Adipocyte (in vitro differentiated cells): Measurements from ENCODE around the gene ALPP.
"Not testable (repeated sequence)": the region's sequence is repeated elsewhere in the genome, so short reads cannot be mapped to it uniquely, and the experiment has no call there.

Experiments used
- DNase-seq: peaks from one replicate; pipeline ENCODE4 v3.0.0-alpha.2; 2015; ENCODE audit warnings: low read depth
- H3K27me3 ChIP-seq: replicated peaks from 2 replicates; pipeline ENCODE4 v1.7.0; 2013; ENCODE audit warnings: mild to moderate bottlenecking, low read length, moderate library complexity; ENCODE audit not compliant: control insufficient read depth, insufficient read depth
- H3K36me3 ChIP-seq: 2 replicates; pipeline ENCODE4 v1.7.0; 2013; ENCODE audit warnings: low read length, mild to moderate bottlenecking, moderate library complexity; ENCODE audit not compliant: control insufficient read depth, insufficient read depth, severe bottlenecking
- H3K4me1 ChIP-seq: 2 replicates; pipeline ENCODE4 v1.7.0; 2013; ENCODE audit warnings: mild to moderate bottlenecking, low read length, moderate library complexity; ENCODE audit not compliant: control insufficient read depth, insufficient read depth
- H3K4me3 ChIP-seq: 2 replicates; pipeline ENCODE4 v1.7.0; 2013; ENCODE audit warnings: mild to moderate bottlenecking, low read length, moderate library complexity
- H3K9ac ChIP-seq: 2 replicates; pipeline ENCODE4 v1.7.0; 2013; ENCODE audit warnings: mild to moderate bottlenecking, low read length, moderate library complexity
- H3K9me3 ChIP-seq: 2 replicates; pipeline ENCODE4 v1.7.0; 2013; ENCODE audit warnings: mild to moderate bottlenecking, low read length, moderate library complexity; ENCODE audit not compliant: control insufficient read depth

ALPP gene

DNA sequence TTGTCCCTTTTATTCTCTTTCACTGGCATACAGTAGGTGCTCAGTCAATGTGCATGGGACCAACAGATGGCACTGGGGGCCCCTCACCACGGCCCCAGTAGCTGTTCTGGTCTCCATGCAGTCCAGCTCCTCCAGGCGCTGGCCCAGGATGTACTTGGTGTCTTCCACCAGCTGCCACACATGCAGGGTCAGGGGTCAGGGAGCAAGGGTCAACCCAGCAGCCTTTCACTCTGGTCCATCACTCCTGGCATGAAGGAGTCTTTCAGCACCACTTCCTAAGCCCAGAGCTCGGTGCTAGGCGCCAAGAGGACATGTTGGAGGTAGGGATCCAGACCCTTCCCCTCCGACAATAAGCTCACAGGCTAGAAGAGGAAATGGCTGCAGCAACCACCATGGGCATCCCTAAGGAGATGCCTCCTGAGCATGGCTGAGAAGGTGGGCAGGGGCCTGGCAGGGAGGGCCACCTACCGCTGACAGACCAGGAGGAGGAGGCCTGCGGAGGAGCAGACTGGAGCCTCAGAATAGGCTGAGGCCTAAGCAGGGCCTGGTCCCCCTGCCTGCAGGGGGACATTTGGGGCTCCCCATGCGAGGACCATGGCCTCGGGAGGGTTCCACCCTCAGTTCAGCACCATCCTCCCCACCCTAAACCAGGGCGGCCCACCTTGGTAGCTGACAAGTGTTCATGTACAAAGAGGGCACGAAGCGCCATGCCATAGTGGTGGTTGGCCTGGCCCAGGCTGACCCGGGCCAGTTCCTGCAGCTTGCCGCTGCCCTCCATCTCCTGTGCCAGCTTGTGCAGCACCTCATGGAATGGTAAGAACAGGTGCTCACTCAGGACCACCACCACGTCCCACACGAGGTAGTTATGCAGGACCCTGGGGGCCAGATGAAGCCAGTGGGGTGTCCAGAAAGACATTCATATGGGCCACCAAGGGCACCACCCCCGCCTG, 38.2 kb downstream of the ALPP start:
- no peak for DNase-seq
- no peaks in the 10 kb centered on the region for H3K4me1 ChIP-seq
- peaks cover 2% of the 10 kb centered on the region for H3K9me3 ChIP-seq
- no peaks in the 10 kb centered on the region for H3K36me3 ChIP-seq
- no peak overlapping the region for H3K4me3 ChIP-seq
- H3K9ac ChIP-seq: no peak overlapping the region
- H3K27me3 ChIP-seq: peaks cover 62% of the 10 kb centered on the region

- Histone ChIP-seq H3K9ac (no peak overlapping the region), H3K4me1 (no peaks in the 10 kb centered on the region), H3K4me3 (no peak overlapping the region), H3K27me3 (peaks cover 62% of the 10 kb centered on the region), H3K36me3 (no peaks in the 10 kb centered on the region), H3K9me3 (peaks cover 7% of the 10 kb centered on the region)
- DNase-seq: no peak
These were observed 38.9 kb downstream of the ALPP start for GRCh38 chr2:232417489-232417888.

DNA sequence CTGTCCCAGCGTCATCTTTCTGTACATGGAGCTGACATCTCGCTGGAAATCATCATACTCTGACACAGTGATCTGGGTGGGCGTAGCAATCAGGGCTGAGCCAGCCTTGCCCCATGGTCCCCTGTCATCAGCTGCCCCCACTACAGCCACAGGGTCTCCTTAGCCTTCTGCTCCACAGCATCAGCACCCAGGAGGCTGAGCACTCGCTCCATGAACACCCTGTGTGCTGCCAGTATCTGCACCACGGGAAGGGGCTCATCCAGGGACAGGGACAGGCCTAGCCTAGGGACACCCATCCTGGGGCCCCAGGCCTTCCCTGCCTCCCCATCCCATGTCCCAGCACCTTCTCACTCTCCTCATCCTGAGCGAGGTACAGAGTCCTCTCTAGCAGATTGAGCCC, 39.5 kb downstream of the ALPP start:
- H3K4me1 ChIP-seq: no peaks in the 10 kb centered on the region
- no peak overlapping the region for H3K9ac ChIP-seq
- no peak overlapping the region for H3K4me3 ChIP-seq
- H3K9me3 ChIP-seq: peaks cover 11% of the 10 kb centered on the region
- DNase-seq: no peak
- H3K36me3 ChIP-seq: no peaks in the 10 kb centered on the region
- H3K27me3 ChIP-seq: peaks cover 61% of the 10 kb centered on the region

GRCh38 chr2:232418466-232419244, 40.1 kb downstream of the ALPP start:
- Histone ChIP-seq H3K4me3 (no peak overlapping the region), H3K4me1 (no peaks in the 10 kb centered on the region), H3K36me3 (no peaks in the 10 kb centered on the region), H3K9me3 (peaks cover 11% of the 10 kb centered on the region), H3K9ac (no peak overlapping the region), H3K27me3 (peaks cover 55% of the 10 kb centered on the region)
- DNase-seq: peak; percentile 60

- H3K9ac ChIP-seq: no peak overlapping the region
- H3K4me3 ChIP-seq: no peak overlapping the region
- peaks cover 61% of the 10 kb centered on the region for H3K27me3 ChIP-seq
- peaks cover 11% of the 10 kb centered on the region for H3K9me3 ChIP-seq
- H3K36me3 ChIP-seq: no peaks in the 10 kb centered on the region
- H3K4me1 ChIP-seq: no peaks in the 10 kb centered on the region
- no peak for DNase-seq
These were observed 40.9 kb downstream of the ALPP start for GRCh38 chr2:232419245-232420072.

- Histone ChIP-seq H3K4me3 (no peak overlapping the region), H3K4me1 (no peaks in the 10 kb centered on the region), H3K9ac (no peak overlapping the region), H3K9me3 (peaks cover 11% of the 10 kb centered on the region), H3K27me3 (peaks cover 62% of the 10 kb centered on the region), H3K36me3 (no peaks in the 10 kb centered on the region)
- no peak for DNase-seq
These were observed 41.5 kb downstream of the ALPP start for GRCh38 chr2:232420073-232420454.

- H3K27me3 ChIP-seq: peaks cover 59% of the 10 kb centered on the region
- no peak overlapping the region for H3K4me3 ChIP-seq
- DNase-seq: peak; percentile 32
These were observed 42.1 kb downstream of the ALPP start for GRCh38 chr2:232420463-232421188.

DNA sequence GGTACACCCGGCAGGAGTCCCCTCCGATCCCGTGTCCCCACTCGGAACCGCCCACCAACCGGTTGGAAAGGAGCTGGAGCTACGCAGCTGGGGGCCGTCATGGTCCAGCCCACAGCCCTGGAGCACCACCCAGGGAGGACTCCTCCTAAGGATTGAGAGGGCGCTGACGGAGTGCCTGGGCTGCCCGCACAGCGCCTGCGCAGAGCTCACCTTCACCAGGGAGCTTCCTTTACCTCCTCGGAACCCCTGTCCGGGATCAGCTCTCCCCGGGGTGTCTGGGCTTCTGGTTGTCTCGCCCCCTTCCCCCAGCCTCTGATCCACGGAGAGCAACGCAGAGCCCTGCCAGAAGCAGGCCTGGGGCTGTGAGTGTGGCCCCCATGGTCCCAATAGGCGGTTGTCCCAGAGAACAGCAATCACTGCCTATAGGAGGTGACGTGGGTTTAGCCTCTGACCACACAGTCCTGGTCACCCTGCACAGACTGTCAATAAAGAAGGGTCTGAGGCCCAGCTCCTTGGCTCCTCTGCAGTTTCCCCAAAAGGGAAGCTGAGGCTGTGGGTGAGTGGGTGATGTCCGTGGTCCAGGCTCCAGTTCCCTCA, 42.7 kb downstream of the ALPP start:
- no peaks in the 10 kb centered on the region for H3K4me1 ChIP-seq
- H3K4me3 ChIP-seq: no peak overlapping the region
- H3K27me3 ChIP-seq: peaks cover 54% of the 10 kb centered on the region
- H3K36me3 ChIP-seq: no peaks in the 10 kb centered on the region
- H3K9ac ChIP-seq: no peak overlapping the region
- no peak for DNase-seq
- H3K9me3 ChIP-seq: peaks cover 11% of the 10 kb centered on the region

More at GRCh38 chr2:232420463-232421188, 42.1 kb downstream of the ALPP start:
- Histone ChIP-seq H3K9me3 (peaks cover 11% of the 10 kb centered on the region), H3K9ac (no peak overlapping the region), H3K4me1 (no peaks in the 10 kb centered on the region), H3K36me3 (no peaks in the 10 kb centered on the region)

- H3K4me3 ChIP-seq: no peak overlapping the region
- H3K9ac ChIP-seq: no peak overlapping the region
- H3K4me1 ChIP-seq: no peaks in the 10 kb centered on the region
- H3K9me3 ChIP-seq: peaks cover 11% of the 10 kb centered on the region
- no peaks in the 10 kb centered on the region for H3K36me3 ChIP-seq
- peaks cover 47% of the 10 kb centered on the region for H3K27me3 ChIP-seq
- no peak for DNase-seq
These were observed 43.5 kb downstream of the ALPP start for GRCh38 chr2:232422051-232422450.

GRCh38 chr2:232422996-232423395, 44.4 kb downstream of the ALPP start:
- Histone ChIP-seq H3K27me3 (peaks cover 40% of the 10 kb centered on the region), H3K9me3 (peaks cover 11% of the 10 kb centered on the region)
- not testable (repeated sequence) for DNase-seq, H3K9ac ChIP-seq, H3K4me1 ChIP-seq, H3K4me3 ChIP-seq, H3K36me3 ChIP-seq
